Activated CD8-positive, alpha-beta memory T cell treated with anti-CD3 and anti-CD28 coated beads for 36 hours (primary cell): ENCODE data around the gene CALHM4. TPM values are rescaled to one million over a fixed set of nuclear protein-coding genes. Genes with fewer than 3 reads are reported as not detected.
"Not testable (repeated sequence)": the region's sequence is repeated elsewhere in the genome, so short reads cannot be mapped to it uniquely, and the experiment has no call there.

Experiments
- CTCF ChIA-PET: fragments of 350-600 bp; sonication (Branson Sonifier 250); formaldehyde crosslinking; loops from one replicate; lab custom pipeline; 2021; ENCODE audit warnings: antibody characterized with exemption; lab: Charles Lee
- POLR2A ChIA-PET: fragments of 350-600 bp; sonication (Branson Sonifier 250); formaldehyde crosslinking; loops from one replicate; lab custom pipeline; 2021; ENCODE audit warnings: antibody characterized with exemption; lab: Charles Lee
- total RNA-seq, 2 experiments: library from RNA; stranded (reverse); gene quantifications; one replicate each; pipeline ENCODE4 v1.2.3, GENCODE V29; 2021

Gene CALHM4
- total RNA-seq, 2 experiments from 2014 or later: not detected

- POLR2A ChIA-PET: no interaction called here
These were observed 14.6 kb downstream of the CALHM4 start for GRCh38 chr6:116568111-116568510.

GRCh38 chr6:116568821-116569755 is 15.5 kb downstream of the CALHM4 start:
- ChIA-PET CTCF (no interaction called here), POLR2A (no interaction called here)

More at GRCh38 chr6:116568111-116568510, 14.6 kb downstream of the CALHM4 start:
- CTCF ChIA-PET: no interaction called here

GRCh38 chr6:116570856-116571682 is 17.5 kb downstream of the CALHM4 start, which contains the start of gene RWDD1:
Gene RWDD1, plus strand, starts transcription at chr6:116571504. Its CDS starts 79 bp downstream, at chr6:116571583.
- CTCF ChIA-PET: interaction anchor here (1.5 to 3.4 kb wide), 4 partner anchors 8 to 46 kb away, joined by 3 to 17 read pairs (median 5); partner anchors contain the start of gene RSPH4A

GRCh38 chr6:116571683-116572000 is 18.1 kb downstream of the CALHM4 start:
- CTCF ChIA-PET: interaction anchor here (1.5 to 3.4 kb wide), 4 partner anchors 9 to 45 kb away, joined by 3 to 17 read pairs (median 5); partner anchors contain the start of gene RSPH4A
- POLR2A ChIA-PET: interaction anchor here (1.0 to 1.6 kb wide), 4 partner anchors 97 to 318 kb away, joined by 3 to 7 read pairs (median 4); partner anchors contain the start of genes KPNA5, TSPYL4 and ZUP1

More at GRCh38 chr6:116570856-116571682, 17.5 kb downstream of the CALHM4 start, which contains the start of gene RWDD1:
- POLR2A ChIA-PET: interaction anchor here (1.0 to 1.6 kb wide), 6 partner anchors 97 to 317 kb away, joined by 3 to 7 read pairs (median 3); partner anchors contain the start of genes KPNA5, TSPYL1, TSPYL4 and ZUP1

DNA sequence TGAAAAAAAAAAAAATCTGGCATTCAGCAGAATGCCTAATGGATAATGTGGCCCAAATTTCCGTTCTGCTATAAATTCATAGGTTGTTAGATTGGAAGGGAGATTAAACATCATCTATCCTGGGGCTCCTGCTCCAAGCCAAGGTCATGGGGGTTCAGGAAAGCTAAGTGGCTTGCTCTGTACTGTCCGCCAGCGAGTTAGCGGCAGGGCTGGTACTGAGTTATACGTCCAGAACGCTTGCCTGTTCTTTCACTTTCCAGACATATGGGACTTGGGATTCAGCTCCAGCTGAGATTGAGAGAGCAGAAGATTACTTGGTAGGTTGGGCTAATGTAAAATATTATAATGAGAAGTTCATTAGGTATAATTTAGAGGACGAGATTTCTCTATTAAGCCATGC is 18.6 kb downstream of the CALHM4 start:
- ChIA-PET POLR2A (interaction anchor here (0.7 to 1.6 kb wide), 3 partner anchors 11 to 318 kb away, joined by 3 to 4 read pairs (median 3); partner anchors contain the start of gene TSPYL4), CTCF (interaction anchor here (1.7 to 3.4 kb wide), 3 partner anchors 9 to 45 kb away, joined by 5 to 17 read pairs (median 5); partner anchors contain the start of gene RSPH4A)

- CTCF ChIA-PET: no interaction called here
- POLR2A ChIA-PET: no interaction called here
These were observed 21.7 kb downstream of the CALHM4 start for GRCh38 chr6:116575227-116575626.

DNA sequence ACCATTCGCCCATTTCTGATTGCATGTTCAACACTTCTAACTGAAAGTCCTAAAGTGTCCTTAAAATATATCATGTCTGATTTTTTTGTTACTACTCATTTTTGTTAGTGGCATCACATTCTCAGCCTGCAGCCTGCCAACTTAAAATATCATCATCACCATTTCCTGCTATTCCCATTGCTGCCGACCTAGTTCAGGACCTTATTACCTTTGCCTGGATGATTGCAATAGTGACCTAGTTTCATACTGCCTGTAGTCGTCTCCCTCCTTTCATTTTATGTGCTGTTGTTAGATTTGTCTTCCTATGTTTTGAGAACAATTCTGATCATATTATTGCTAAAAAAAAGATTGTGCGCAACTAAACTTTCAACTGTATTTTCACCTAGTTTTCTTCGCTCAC is 23.9 kb downstream of the CALHM4 start:
- POLR2A ChIA-PET: no interaction called here
- CTCF ChIA-PET: interaction anchor here (1.2 kb wide), 1 partner anchor 16 kb away, joined by 3 read pairs; no protein-coding TSS in a partner anchor

DNA sequence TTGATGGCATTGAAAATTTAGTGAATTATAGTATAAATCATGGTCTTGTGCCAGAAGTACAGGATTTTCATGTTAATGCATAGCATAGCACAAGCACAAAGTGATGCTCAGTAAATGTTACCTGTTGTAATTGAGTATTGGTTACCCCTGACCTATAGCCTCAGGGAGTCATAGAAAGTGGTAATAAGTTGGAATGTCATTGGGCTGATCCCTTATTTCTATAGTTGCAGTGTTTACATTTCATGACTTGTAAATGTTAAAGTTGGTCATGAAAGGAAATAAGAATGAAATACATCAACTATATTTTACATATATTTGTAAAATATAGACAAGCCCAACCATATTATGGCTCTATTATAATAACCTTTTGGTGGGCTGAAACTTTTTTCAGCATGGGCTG is 24.8 kb downstream of the CALHM4 start:
- ChIA-PET POLR2A (no interaction called here), CTCF (no interaction called here)

DNA sequence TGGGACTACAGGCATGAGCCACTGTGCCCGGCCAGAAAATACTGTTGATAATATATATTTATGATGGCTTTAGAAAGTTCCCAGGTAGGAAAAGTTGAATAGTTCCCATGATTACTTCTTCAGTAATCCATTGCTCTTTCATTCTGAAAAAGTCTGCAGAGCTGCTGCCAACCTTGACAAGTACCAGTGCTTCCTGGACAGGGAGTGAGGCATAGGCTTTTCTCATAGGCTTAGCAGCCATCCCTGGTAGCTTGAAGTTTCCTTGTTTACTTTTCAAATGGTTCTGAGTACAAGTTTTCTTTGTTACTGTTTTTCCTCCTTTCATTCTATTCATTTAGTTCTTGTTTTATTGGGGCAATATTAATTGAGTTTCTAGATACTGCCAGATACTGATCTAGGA is 25.6 kb downstream of the CALHM4 start:
- CTCF ChIA-PET: no interaction called here
- POLR2A ChIA-PET: no interaction called here

GRCh38 chr6:116580198-116580597 is 26.6 kb downstream of the CALHM4 start:
- ChIA-PET CTCF (no interaction called here), POLR2A (no interaction called here)

- CTCF ChIA-PET: no interaction called here
- POLR2A ChIA-PET: no interaction called here
These were observed 32.7 kb downstream of the CALHM4 start for GRCh38 chr6:116586276-116586675.

DNA sequence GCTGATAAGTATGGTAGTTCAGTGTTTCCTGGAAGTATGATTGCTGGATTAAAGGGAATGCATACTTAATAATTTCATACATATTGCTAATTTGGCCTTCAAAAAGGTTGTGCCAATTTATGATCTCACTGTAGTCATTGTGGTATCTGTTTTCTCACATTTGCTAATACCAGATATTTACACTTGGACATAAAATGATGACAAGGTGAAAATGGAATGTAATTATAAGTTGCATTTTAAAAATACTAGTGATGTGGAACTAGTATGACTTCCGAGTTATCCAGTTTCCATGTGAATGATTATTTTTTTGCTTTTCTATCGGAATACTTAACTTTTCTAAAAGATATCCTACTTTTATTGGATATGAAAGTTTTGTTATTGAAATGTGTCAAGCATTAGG is 33.2 kb downstream of the CALHM4 start:
- POLR2A ChIA-PET: no interaction called here
- CTCF ChIA-PET: no interaction called here

GRCh38 chr6:116595247-116595646 is 41.7 kb downstream of the CALHM4 start:
- ChIA-PET POLR2A (no interaction called here), CTCF (no interaction called here)

DNA sequence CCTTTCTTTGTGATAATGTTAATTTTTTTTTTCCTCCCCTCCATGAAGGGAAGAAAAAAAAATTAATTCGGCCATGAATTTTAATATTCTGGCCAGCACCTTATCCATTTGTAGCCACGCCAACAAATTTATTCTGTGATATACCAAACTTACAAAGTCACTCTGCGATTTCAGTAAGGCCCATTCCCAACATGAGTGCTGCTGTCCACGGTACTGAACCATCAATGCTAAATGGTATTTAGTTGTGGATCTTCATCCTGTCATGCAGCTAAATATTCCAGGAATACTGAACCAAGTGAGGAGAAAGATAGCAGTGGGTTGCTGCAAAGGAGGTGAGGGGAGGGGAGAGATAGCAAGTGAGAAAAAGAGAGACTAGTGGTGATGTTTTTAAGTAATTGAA is 43.3 kb downstream of the CALHM4 start:
- ChIA-PET CTCF (no interaction called here), POLR2A (no interaction called here)

DNA sequence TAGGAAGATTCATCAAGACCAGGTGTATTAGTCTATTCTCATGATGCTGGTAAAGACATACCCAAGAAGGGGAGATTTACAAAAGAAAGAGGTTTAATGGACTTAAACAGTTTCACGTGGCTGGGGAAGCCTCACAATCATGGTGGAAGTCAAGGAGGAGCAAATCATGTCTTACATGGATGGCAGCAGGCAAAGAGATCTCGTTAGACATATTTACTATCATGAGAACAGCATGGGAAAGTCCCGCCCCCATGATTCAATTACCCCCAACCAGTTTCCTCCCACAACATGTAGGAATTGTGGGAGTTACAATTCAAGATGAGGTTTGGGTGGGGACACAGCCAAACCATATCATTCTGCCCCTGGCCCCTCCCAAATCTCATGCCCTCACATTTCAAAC is 50.4 kb downstream of the CALHM4 start:
- CTCF ChIA-PET, POLR2A ChIA-PET: not testable (repeated sequence)

- CTCF ChIA-PET, POLR2A ChIA-PET: not testable (repeated sequence)
These were observed 51.3 kb downstream of the CALHM4 start for GRCh38 chr6:116604868-116605267.

DNA sequence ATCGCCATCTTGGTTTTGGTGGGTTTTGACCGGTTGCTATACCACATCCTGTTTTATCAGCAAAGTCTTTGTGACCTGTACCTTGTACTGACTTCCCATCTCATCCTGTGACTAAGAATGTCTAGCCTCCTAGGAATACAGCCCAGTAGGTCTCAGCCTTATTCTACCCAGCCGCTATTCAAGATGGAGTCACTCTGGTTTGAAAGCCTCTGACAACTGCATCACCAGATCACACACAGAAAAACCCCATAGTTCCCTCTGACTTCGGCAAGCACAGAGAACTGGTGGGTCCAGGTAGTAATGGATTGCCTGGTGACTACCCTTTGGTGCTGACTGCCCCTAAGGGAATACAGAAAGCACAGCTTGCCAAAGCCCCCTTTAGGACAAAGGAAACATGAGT is 52.4 kb downstream of the CALHM4 start:
- POLR2A ChIA-PET: no interaction called here
- CTCF ChIA-PET: no interaction called here
